NCI-H2196 (cell line): ENCODE results near the gene TBC1D3I.
"Not testable (repeated sequence)": the region's sequence is repeated elsewhere in the genome, so short reads cannot be mapped to it uniquely, and the experiment has no call there.

Source experiments
- DNase-seq: peaks from one replicate; lab custom pipeline; 2025; ENCODE audit not compliant: unreplicated experiment; lab: John Stamatoyannopoulos, UW

The TBC1D3I gene

DNA sequence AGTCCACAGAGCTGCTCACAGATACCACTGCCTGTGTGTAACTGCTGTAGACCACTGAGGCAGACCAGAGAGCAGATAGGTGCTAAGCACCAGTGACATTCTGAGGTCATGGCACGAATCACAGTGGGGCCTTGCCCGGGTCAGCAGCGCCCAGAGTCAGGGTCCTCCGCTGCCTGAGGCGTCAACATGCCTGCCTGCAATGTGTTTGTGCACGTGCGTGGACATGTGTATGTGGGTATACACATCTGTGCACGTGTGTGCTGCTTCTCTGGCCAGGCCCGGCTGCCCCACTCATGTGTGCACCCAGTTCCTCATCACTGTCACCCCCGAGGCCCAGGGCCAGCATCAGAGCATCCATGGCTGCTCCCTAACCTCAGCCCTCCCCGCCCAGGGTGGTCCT is at the start of gene TBC1D3I:
Gene TBC1D3I (minus strand): TSS at position 101 of the 400 bp plus-strand sequence. CDS start 1,585 bp downstream, outside the sequence.
- DNase-seq, result not testable (repeated sequence)

DNA sequence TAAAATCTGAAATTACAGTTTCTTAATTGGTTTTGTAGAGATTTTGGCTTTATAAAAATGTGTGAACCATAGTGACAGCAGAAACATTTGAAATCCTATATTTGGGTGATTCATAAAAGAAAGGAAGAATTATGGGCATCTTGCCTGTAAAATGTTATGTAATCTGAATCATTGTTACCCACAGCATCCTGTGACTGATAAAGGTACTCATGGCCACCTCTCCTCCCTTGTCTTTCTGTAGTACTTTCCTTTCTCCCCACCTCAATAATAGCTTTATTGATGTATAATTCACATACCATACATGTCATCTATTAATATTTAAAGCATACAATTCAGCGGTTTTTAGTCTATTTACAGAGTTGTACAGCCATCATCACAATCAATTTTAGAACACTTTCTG is 30.8 kb upstream of the TBC1D3I start:
- not testable (repeated sequence) for DNase-seq

DNA sequence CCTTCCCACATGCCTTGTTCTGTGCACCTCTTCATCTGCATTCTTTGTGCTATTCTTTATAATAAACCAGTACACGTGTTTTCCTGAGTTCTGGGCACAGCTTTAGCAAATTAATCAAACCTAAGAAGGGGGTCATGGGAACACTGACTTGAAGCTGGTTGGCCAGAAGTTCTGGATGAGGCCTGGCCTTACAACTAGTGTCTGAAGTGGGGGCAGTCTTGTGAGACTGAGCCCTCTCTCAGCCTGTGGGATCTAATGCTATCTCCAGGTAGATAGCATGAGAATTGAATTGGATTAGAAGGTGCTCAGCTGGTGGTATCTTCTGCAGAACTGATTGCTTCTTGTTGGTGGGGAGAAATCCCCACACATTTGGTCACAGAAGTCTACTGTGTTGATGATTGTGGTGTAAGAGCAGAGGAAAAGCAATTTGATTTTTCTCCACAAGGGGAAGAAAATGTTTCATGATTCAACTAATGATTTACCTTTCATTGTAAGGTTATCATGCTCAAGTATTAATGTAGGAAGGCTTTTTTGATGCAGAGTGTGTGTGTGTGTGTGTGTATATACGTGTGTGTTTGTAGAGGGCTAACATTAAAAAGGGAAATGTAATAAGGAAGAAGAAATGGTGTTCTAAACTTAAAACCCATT is 25.7 kb upstream of the TBC1D3I start:
- not testable (repeated sequence) for DNase-seq

DNA sequence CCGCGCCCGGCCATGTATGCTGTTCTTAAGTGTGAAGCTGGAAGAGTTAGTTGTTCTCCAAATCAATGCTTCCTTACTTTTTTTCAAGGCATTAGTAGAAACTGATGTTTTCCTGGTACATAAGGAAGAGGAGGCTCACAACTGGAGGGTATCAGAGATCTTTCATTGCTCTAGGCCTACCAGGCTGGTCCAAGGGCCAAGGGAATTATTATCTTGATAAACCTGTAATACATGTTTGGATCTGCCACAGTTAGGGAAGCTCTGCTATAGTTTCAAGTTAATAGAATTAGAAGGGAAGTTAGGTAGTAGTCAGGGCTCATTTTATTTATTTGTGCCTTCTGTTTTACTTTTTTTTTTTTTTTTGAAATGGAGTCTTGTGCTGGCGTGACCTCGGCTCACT is 19.8 kb upstream of the TBC1D3I start:
- not testable (repeated sequence) for DNase-seq

DNA sequence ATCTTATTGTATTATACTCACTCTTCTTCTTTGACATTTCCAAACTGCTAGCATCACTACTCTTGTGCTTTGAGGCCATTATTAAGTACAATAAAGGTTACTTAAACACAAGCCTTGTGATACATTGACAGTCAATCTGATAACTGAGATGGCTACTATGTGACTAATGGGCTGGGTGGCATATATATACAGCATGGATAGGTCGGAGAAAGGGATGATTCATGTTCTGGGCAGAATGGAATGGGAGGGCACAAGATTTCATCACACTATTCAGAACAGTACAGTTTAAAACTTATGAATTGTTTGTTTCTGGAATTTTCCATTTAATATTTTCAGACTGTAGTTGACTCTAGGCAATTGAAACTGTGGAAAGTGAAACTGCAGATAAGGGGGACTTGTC is 18.9 kb upstream of the TBC1D3I start:
- DNase-seq, result not testable (repeated sequence)

DNA sequence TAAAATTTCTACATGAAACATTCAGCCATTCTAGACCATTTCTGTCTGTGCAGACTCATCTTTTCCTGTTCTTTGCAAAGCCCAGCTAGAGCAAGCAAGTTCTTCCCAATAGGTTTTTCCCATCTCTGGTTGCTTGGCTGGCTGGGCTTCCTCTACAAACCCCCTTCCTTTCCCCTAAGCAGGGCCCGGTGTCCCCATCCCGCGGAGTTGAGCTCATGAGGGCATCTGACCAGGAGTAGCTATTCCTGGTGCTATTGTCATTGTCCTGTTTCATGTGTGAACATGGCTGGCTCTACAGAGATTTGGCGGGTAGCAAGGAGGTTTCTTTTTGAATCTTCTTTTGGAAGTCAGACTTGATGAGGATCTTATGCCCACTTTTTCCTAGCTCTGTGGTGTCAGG is 22.3 kb downstream of the TBC1D3I start:
- not testable (repeated sequence) for DNase-seq

DNA sequence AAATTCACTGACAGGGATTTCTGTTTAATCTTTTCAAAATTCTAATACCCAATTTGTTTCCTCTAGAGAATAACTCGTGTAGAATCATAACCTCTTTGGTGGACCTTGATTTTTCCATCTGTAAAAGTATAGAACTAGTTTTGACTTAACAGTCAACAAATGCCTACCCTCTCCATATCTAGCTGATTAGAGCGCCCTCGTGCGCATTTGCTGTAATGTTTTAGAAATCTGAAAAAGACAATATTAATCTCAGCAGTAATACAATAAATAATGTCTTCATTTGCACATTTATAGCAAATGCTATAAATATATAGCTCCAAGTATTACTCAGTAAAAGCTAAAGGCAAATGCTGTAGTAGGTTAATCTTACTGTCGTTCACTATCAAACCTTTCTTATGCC is 34.7 kb downstream of the TBC1D3I start:
- not testable (repeated sequence) for DNase-seq

DNA sequence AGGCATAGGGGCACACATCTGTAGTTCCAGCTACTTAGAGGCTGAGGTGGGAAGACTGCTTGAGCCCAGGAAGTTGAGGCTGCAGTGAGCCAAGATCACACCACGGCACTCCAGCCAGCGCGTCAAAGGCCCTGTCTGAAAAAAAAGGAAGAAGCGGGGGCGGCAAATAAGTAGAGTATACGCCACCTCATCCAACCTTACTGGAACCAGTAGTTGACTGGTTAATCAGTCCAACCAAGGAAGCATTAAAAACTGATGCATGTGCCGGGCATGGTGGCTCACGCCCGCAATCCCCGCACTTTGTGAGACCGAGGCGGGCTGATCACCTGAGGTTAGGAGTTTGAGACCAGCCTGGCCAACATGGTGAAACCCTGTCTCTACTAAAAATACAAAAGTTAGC is 41.4 kb downstream of the TBC1D3I start:
- DNase-seq, result not testable (repeated sequence)

DNA sequence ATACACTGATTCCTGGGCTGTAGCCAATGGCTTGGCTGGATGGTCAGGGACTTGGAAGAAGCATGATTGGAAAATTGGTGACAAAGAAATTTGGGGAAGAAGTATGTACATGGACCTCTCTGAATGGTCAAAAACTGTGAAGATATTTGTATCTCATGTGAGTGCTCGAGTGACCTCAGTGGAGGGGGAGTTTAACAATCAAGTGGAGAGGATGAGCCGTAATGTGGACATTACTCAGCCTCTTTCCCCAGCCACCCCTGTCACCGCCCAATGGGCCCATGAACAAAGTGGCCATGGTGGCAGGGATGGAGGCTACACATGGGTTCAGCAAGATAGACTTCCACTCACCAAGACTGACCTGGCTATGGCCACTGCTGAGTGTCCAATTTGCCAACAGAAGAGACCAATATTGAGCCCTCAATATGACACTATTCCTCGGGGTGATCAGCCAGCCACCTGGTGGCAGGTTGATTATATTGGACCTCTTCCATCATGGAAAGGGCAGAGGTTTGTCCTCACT is 42.7 kb downstream of the TBC1D3I start:
- DNase-seq, result not testable (repeated sequence)

DNA sequence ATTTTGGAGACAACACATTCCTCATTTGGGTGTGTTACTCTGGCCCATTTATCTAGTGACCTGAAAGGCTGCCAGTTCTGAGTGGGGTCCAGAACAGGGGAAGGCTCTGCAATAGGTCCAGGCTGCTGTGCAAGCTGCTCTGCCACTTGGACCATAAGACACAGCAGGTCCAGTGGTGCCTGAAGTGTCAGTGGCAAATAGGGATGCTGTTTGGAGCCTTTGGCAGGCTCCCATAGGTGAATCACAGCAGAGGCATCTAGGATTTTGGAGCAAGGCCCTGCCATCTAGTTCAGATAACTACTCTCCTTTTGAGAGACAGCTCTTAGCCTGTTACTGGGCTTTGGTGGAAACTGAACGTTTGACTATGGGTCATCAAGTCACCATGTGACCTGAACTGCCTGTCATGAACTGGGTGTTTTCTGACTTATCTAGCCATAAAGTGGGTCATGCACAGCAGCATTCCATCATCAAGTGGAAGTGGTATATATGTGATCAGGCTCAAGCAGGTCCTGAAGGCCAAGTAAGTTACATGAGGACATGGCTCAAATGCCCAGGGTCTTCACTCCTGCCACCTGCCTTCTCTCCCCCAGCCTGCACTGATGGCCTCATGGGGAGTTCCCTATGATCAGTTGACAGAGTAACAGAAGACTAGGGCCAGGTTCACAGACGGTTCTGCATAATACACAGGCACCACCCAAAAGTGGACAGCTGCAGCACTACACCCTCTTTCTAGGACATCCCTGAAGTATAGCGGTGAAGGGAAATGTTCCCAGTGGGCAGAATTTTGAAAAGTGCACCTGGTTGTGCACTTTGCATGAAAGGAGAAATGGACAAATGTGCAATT is 43.4 kb downstream of the TBC1D3I start:
- not testable (repeated sequence) for DNase-seq

DNA sequence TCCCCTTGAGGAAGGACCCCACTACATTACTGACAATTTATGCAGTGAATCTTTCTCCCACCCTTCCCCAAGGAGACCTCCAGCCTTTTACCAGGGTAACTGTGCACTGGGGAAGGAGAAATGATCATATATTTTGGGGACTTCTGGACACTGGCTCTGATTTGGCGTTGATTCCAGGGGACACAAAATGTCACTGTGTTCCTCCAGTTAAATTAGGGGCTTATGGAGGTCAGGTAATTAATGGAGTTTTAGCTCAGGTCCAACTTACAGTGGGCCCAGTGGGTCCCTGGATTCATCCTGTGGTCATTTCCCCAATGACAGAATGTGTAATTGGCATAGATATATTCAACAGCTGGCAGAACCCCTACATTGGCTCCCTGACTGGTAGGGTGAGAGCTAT is 44.8 kb downstream of the TBC1D3I start:
- DNase-seq, result not testable (repeated sequence)

DNA sequence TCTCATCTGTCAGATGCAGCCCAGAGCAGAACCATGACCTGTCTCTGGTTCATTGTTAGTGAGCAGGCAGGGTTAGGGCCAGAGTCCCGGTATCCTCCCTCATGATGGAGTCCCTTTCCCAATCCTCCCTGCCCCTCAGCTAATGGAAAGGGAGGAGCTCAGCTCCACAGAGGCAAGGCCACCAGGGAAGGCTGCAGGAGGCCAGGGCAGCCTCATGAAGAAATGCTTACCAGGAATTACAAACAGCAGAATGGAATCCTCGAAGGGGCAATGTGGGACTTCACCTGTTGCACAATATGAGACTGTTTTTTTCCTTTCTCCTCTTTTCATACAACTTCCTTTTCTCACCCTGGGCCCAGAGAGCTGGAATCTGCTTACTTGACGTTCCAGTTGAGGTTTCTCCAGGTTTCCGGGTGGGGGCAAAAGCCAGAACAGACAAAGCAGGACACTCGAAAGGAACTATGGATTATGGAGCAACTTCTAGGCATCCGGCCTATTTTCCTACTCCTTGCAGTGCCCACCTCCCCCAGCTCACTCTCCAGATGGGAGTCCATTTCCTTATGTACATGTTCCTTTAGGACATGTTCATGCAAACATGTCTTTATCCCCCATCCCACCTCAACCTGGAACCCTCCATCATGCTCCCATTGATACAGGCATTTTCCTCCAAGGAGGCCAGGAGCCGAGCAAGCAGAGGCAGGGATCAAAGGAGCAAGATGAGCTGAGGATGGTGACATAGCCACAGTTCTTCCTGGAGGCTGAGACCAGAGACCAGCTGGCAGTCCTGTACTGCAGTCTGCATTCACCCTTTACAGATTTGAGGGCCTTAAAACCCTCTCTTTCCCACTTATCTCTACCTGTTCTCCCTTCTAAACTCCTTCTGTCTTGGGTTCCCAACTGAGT is 48.7 kb downstream of the TBC1D3I start:
- not testable (repeated sequence) for DNase-seq

DNA sequence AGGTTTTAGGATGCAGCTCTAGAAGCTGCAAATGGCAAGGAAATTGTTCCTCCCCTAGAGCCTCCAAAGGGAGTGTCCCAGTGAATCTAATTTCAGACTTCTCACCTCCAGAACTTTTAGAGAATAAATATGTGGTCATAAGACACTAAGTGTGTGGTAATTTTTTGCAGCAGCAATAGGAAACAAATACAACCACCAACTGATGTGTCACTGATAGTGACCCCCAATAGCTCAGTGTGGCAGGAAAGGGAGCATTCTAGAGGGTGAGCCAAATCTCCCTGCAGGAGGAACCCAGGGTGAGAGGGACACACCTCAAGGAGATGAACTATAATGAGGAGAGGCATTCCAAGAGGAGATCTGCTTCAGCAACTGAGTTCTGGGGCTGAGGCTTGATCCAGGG is 49.5 kb downstream of the TBC1D3I start:
- no peak for DNase-seq

DNA sequence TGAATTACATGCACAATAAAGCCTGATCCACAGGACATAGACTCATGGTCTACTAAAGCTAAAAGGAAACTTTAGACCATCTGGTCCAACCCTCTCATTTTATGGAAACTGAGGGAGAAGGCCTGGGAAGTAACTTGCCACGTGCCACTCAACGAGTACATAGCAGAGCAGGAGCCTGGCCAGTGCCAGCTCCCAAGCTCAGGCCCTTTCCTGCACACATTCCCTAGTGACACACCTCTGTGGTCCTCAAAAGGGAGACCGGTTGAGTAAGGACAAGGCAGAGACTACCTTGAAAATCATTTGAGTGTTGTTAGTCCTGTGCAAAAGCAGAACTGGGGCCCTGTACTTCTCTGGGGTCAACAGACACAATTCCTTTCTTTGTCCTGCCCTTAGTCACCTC is 50.7 kb downstream of the TBC1D3I start:
- DNase-seq, result no peak

DNA sequence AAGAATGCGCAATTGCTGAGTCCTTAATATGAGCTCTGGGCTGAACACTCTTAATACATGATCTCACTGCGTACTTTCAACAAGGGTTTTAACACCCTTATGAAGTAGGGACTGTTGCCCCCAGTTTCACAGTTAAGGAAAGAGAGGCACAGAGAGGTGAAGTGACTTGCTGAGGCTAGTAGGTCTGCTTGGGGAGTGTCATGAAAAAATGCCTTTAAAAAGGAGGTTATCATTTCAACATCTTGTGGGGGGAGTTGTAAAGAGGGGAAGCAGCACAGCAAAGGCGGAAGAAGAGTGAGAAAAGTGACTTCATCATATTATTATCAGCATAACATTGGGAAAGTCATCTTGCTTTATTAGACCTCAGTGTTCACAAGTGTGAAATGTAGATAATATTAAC is 51.4 kb downstream of the TBC1D3I start:
- no peak for DNase-seq

DNA sequence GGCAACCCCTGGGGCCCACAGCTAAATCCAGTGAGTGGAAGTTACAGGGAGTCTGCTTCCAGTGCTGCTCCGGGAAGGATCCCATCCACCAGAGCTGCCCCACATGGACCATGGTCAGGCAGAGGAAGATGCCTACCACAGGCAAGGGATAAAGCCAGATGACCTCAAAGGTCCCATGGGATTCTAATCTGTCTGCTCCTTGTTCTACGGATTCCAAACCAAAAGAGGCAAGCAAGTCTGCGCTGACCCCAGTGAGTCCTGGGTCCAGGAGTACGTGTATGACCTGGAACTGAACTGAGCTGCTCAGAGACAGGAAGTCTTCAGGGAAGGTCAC is 52.1 kb downstream of the TBC1D3I start:
- DNase-seq, result no peak

DNA sequence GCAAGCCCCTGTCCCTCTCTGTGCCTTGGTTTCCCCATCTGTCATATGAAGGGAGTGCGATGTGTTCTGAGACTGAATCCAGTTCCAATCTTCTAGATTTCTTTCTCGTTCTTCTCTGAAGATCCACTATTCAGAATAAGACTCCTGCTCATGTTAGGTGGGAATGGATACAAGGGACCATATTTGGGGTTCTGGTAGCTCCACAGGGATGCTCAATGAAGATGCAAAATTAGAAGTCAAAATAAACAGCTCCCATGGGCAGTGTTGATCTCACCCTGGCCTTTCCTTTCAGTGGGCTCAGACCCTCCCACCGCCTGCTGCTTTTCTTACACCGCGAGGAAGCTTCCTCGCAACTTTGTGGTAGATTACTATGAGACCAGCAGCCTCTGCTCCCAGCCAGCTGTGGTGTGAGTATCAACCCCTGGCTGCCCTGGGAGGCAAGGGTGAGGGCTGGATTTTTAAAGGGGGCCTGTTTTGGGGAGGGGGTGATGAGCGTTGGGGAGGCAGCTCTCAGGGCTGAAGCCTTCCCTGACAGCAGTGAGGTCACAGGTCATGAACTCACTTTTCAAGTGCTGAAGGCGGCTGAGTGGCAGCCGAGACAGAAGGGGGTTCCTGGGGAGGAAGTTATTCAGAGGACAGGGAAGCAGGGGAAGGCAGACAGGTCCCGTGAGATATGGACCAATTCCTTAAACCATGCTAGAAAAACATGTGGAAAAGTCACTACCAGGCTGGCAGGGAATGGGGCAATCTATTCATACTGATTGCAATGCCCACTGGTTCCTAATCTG is 52.7 kb downstream of the TBC1D3I start:
- DNase-seq, result not testable (repeated sequence)

DNA sequence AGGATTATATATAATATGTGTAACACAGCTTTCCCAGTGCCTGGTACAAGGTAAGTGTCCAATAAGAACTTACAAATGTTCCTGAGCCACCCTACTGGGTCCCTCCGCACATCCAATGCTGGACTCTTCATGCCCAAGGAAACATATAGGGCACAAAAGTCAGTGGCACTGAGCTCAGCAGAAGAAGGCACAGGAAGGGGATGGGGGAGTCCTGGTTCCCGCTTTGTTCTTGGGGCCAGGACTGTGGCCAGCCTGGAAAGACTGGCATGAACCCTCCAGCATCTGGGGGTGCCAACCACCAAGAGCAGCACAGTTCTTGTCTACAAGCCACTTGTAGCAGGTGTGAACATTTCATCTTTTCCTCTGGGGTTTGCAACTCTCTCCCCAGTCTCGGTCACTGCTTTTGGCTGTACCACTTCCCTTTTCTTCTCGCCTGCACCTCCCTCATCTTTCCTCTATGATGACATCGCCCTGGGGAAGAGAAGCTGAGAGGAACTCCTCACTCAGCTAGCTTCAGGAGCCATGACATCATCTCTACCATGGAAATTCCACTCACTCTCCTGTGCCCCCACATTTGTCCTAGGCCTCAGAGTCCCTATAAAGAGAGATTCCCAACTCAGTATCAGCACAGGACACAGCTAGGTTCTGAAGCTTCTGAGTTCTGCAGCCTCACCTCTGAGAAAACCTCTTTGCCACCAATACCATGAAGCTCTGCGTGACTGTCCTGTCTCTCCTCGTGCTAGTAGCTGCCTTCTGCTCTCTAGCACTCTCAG is 53.7 kb downstream of the TBC1D3I start, which contains the start of gene CCL4L2:
Gene CCL4L2 (plus strand): TSS at position 625 of the 773 bp plus-strand sequence.
- DNase-seq, result not testable (repeated sequence)

DNA sequence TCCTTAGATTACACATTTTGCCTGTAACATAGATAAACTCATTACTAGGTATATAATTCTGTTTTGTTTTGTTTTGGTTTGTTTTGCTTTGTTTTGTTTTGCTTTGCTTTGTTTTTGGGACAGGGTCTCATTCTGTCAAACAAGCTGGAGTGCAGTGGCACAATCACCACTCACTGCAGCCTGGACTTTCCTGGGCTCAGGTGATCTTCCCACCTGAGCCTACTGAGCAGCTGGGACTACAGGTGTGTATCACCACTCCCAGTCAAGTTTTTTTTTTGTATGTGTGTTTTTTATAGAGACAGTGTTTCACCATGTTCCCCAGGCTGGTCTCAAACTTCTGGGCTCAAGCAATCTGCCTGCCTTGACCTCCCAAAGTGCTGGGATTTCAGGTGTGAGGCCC is 54.8 kb downstream of the TBC1D3I start:
- DNase-seq, result no peak
